Measurements from ENCODE around the gene SMYD5. TPM values are rescaled to one million over a fixed set of nuclear protein-coding genes. Genes with fewer than 3 reads are reported as not detected.

The SMYD5 gene
- polyA plus RNA-seq, 4 donors: 28.9 to 36.4 (median 33.6) TPM

DNA sequence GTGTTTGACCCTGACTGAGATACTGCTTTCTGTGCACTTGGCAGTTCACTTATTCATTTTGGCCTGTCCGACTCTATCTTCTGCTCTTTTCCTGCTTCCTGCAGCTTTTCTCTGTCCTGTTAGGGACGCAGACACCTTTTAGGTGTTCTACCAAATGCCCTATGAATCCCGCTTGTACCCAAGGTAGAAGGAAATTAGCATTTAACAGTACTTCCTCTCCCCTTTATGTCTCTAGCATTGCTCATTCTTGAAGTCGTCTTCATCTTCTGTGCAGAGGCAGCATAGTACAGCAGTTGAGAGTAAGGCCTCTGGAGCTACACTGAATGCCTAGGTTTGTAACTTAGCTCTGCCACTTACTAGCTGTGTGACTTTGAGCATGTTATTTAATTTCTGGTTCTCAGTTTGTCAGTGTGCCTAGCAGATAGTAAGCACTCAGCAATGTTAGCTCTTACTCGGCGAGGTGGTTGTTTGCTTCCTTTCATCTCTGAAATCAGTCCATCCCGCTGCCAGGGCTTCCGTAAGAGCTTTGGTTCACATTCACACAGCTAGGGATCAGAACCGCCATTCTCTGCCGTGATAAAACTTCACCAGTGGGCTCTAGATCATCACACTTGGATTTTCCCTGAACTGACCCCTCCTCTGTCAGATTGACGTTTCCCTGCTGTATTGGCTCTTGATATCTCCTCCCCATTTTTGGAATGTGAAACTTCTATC is 21.4 kb downstream of the SMYD5 start:
- no peak for DNase-seq (ENCODE audit: low read depth in 4 of 4, low spot score in 3 of 4)

DNA sequence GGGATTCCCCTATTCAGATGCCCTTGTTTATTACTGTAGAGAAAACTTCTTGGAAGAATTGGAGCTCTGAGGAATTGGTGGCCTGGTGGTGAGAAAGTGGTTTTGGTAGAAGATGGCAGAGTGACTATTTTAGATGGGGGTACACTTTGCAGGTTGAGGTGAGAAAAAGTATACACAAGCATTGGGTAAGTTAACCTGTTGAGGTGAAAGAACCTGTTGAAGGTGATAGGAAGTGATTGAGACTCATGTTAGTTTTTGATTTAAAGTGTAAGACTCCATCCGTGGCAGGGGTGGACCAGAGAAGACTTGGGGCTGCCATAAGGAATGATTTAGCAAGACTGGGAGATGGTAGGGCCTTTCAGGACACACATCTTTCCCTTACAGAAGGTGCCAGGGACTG is 23.1 kb downstream of the SMYD5 start:
- DNase-seq (ENCODE audit: low read depth in 4 of 4, low spot score in 3 of 4): no peak

DNA sequence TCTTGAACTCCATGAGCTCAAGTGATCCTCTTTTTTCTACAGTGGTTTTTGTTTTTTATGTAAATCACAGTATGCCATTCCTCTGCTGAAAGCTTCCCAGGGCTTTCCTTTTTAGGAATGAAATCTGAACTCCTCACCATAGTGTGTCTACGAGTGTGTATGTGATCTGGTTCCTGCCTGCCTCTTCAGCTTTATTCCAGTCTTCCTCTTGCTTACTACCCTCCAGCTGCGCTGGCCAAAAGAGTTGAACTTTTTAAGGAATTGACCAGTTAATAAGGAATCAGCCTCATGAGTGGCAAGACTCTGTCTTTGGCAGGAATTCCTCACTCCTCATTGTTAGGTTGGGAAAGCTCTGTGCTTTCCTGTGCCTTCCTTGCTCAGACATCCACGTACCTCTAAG is 24.1 kb downstream of the SMYD5 start:
- no peak for DNase-seq (ENCODE audit: low read depth in 4 of 4, low spot score in 3 of 4)

DNA sequence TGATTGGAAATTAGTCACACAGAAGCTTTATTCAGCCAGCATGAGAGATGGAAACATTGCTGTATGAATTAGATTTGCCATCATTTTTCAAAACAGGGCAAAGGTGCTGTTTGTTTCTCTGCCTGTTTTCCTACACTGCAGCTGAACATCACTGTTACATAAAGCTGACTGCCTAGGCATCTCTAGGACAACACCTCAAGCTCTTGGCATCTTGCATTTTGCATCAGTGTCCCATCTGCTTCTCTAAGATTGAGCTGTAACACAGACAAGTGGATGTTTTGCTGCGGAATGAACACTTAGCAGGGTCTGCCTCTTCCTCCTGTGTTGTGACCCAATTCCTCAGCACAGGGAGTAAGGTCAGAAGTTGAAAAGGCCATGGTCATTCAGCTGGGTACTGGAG is 24.9 kb downstream of the SMYD5 start:
- no peak for DNase-seq (ENCODE audit: low read depth in 4 of 4, low spot score in 3 of 4)

DNA sequence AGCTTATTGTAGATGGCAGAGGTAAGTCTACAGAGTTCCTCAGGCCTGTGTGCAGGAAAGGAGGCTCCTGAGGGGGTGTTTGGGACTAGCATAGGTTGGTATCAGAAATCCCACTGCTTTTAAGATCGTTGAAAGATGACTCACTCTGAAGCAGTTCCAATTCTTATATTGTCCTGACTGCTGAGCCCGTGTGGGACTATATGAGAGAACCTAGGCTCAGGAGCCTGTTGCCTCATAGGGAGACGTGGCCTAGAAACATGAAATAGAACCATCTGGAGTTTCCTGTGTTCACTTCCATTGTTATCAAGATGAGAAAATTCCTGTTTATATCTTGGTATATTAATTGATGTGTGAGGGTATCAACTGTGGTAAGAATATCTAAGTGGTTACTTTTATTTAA is 25.7 kb downstream of the SMYD5 start:
- DNase-seq (ENCODE audit: low read depth in 4 of 4, low spot score in 3 of 4): no peak

DNA sequence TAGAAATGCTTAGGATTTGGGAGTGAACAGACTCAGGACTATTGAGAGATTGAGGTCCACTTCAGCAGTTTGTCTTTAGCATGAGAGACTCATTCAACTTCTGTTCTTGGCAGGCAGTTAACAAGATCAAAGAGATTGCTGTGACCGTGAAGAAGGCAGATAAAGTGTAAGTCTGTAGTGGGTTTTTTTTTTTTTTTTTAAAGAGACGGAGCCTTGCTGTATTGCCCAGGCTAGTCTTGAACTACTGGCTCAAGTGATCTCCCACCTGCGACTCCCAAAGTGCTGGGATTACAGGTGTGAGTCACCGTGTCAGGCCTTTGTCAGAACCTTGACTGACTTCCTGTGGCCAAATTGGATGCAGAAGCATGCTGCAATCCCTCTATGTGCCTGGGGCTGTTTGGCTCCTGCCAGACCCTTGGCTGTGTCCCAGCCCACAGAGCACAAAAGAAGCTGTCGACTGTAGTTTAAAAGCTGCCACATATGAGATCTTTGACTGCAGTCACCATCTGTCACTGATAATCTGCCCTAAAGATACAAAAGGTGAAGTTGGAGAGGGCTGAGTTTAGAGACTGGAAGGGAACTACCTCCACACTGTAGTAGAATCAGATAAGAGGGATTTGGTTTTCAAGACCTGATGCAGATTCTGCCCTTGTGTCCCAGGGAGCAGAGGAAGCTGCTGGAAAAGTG is 30.0 kb downstream of the SMYD5 start:
- DNase-seq (ENCODE audit: low read depth in 4 of 4, low spot score in 3 of 4): no peak

DNA sequence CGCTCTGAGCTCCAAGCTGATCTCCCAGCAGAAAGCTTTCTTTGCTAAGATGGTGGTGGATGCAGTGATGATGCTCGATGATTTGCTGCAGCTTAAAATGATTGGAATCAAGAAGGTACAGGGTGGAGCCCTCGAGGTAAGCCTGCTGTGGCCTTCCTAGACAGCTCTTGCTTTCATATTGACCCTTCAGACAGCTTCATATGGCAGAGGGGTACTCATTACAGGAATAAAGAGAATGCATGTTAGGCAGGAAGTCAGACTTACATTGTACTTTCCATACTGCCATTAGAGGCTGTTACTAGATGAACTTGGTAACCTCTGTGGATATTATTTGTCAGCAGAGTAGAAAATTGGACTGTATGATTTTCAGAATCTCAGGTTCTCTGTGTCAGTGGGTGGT is 30.5 kb downstream of the SMYD5 start:
- no peak for DNase-seq (ENCODE audit: low read depth in 4 of 4, low spot score in 3 of 4)

DNA sequence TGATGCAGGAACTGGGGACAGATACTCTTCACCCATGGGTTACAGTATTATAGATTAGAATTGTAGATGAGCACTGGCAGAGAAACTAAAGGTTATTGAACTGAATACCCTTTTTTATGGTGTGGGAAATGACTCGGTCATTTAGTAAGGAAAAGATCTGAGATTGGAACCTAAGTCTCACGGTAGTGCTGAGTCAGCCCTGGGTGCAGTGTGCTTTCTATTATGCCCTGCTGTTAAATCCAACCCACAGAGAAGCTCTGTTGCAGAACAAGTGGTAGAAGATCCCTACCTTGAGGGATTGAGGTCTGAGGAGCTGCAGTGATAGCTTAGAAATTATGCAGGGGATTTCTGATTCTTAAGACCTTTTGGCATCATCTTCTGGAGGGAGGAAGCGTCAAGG is 32.8 kb downstream of the SMYD5 start:
- DNase-seq (ENCODE audit: low read depth in 4 of 4, low spot score in 3 of 4): no peak

DNA sequence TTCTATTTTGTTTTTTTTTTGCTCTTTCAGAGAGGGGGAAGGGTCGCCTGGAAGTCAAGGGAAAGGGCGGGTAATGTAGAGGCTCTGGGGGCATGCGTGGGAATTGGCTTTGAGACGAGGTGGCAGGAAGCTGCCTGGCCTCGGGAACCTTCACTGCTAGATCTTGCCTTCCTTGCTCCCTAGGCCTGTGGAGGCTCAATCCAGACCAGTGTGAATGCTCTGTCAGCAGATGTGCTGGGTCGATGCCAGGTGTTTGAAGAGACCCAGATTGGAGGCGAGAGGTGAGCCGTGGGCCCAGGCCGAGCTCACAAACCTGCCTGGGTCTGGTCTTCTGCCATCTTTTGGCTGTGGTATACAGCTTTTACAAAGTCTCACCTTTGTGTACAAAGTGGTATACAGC is 35.6 kb downstream of the SMYD5 start:
- DNase-seq (ENCODE audit: low read depth in 4 of 4, low spot score in 3 of 4): no peak

DNA sequence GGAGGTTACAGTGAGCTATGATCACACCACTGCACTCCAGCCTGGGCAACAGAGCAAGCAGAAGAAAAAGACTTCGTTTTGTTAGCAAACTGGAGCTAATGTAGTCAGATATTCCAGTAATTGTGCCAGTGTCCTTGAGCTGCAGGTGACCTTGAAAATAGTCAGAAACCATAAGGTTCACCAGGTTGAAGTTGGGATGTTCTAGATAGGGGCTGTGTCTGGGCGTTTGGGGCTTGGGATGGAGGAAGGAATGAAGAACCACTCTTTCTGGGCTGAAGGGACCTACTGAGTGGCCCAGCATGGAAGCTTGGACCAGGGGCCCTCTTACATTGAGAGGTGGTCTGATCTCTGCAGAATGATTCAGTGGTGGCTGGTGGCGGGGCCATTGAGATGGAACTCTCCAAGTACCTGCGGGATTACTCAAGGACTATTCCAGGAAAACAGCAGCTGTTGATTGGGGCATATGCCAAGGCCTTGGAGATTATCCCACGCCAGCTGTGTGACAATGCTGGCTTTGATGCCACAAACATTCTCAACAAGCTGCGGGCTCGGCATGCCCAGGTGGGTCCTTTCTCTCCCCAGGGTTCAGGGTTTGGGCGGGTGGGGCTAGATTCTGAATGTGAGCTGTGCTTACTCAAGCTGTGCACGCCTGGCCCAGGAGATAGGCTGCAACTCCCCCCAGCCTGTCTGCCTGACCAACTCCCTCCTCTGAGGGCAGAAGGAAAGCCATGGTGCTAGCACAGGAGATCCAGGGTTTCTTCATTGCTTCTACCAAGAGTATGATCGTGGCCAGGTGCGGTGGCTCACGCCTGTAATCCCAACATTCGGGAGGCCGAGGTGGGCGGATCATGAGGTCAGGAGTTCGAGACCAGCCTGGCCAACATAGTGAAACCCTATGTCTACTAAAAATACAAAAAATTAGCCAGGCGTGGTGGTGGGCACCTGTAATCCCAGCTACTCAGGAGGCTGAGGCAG is 37.1 kb downstream of the SMYD5 start:
- no peak for DNase-seq (ENCODE audit: low read depth in 4 of 4, low spot score in 3 of 4)

DNA sequence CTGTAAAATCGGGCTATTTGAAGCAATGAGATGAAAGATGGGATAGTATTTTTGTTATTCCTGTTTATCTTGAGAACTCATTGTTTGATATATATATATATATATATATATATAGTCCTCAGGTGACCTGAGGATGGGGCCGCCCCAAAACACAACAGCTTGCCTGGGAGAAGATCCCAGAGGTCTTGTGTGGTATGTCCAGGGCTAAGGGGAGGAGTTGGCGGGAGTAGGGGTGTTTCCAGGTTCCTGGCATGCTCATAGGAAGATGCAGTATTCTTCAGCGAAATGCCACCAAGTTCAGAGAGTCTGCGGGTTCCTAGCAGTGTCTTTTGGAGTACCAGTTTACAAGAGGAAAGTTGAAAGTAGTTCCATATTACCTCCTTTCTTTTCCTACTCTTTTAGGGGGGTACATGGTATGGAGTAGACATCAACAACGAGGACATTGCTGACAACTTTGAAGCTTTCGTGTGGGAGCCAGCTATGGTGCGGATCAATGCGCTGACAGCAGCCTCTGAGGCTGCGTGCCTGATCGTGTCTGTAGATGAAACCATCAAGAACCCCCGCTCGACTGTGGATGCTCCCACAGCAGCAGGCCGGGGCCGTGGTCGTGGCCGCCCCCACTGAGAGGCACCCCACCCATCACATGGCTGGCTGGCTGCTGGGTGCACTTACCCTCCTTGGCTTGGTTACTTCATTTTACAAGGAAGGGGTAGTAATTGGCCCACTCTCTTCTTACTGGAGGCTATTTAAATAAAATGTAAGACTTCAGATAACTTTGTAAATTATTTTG is 38.4 kb downstream of the SMYD5 start:
- no peak for DNase-seq (ENCODE audit: low read depth in 4 of 4, low spot score in 3 of 4)

DNA sequence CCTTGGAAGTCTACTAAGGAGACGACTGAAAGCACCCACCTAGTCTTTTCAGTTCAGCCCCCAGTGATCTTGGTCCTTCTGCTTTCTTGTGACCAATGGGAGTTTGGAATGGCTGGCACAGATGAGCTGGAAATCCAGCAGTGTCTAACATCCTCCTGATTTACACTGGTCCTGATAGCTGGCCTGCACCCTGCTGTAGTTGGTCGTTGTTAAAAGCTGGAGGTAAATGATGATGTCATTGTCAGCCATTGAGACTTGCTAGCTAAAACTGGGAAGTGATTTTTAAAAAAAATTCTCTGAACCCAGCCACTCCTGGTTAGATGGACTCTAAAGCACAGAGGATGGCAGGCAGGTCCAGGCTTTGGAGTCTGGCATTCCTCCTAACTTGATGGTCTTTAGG is 39.4 kb downstream of the SMYD5 start:
- no peak for DNase-seq (ENCODE audit: low read depth in 4 of 4, low spot score in 3 of 4)

DNA sequence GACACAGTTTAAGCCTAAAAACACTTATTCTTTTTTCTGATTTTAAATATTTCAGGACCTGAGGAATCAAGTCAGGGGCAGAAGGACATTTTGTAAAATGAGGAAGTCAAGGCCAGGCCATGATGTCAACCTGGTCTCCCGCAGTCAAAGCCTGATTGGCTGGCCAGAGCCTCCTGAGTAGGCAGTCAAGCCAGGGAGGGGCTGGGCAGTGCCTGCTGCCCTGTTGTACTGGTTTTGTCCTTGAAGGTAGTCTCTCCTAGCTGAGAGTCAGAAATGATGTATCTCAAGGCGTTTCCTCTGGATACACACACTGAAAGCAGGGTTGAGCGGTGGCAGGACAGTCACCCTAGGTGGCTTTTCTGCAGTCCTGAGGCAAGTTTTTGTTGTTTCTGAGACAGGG is 39.9 kb downstream of the SMYD5 start:
- DNase-seq (ENCODE audit: low read depth in 4 of 4, low spot score in 3 of 4): no peak

DNA sequence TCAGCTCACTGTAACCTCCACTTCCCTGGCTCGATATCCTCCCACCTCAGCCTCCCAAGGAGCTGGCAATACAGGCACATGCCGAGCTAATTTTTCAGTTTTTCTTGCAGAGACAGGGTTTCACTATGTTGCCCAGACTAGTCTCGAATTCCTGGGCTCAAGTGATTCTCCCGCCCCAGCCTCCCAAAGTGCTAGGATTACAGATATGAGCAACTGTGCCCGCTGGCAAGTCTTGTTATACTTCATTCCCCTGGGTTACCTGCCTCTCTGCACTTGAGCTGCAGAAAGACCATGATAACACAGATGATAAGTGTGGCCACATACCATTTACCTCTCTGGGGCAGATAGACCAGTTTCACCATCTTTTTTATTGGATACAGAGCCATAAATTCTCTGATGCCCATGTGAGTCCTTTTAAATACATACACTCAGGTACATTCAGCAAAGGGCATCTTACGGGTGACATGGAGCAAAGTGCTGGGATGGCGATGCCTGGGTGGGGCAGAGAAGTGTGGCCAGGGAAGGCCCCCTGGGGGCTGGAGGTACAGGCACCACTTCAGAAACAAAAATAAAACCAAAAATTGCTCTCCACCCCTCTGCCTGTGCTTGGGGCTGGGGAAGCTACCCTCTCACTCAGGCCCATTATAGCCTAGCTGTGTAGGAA is 40.4 kb downstream of the SMYD5 start:
- no peak for DNase-seq (ENCODE audit: low read depth in 4 of 4, low spot score in 3 of 4)

DNA sequence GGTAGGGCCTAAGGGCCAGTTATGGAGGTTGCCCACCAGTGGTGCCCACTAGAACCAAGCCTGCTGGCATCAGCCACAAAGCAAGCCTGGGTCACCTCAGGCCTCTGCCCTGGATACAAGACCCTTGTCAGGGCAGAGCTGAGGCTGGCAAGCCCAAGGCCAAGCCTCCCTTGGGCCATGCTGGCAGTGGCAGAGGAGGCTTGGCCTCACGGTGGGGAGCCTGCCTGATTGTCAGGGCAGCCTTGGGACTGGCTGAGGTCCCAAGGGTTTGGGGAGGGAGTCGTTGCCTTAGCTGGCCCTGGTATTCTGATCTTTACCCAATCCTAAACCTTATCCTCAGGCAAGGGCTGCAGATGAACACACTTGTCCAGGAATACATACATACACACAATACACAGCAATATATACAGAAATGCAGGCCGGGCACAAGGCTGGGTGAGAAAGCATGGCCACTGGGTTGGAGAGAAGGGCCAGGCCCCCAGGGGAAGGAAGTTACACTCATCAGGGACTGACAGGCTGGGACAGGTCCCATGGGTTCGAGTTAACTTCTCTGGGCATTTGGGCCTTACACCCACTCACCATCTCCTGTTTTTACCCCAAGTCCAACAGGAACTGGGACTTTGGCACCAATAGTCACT is 41.1 kb downstream of the SMYD5 start:
- DNase-seq (ENCODE audit: low read depth in 4 of 4, low spot score in 3 of 4): no peak

DNA sequence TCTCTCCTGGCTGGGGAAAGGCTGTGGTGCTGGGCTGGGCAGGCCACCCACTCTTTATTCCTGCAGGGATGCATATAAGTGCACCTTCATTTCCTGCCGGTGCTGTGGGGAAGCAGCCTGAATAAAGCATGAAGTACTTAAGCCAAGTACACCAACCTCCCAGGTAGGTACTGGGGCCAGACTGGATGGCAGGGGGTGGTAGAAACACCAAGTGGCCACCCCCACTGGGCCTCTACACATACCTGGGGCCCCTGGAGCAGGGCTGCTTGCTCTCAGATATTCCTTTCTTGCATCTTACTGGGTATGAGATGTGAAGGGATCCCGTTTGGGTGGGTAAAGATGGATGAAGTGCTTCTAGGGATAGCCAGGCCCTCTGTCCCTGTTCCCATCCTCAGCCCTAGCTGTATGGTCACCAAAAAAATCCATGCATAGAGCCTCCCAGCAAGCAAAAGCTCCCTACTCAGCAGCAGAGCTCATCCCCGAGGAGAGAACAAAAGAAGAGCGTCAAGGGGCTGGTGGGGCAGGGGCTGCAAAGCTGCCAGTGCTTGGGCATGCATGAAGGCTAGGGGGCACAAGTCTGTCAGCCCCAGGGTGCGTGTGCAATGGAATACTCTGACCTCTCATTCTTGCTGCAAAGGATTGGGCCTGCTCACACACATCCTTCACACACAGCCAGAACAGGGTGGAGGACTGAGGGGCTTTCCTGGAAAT is 42.0 kb downstream of the SMYD5 start:
- no peak for DNase-seq (ENCODE audit: low read depth in 4 of 4, low spot score in 3 of 4)

DNA sequence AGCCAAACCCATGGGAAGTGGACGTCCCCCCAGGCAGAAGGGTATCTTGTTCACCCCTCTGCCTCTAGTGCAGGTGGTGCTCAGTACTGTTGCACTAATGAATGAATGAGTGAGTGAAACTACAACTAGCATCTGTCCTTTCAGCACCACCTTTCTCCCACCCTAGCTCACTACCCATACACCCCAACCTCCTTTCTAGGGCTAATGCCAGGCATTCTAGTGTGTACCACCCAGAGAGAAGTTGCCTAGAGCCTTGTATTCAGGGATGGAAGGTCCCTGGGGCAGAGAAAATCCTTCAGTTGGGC is 42.5 kb downstream of the SMYD5 start:
- DNase-seq (ENCODE audit: low read depth in 4 of 4, low spot score in 3 of 4): no peak

DNA sequence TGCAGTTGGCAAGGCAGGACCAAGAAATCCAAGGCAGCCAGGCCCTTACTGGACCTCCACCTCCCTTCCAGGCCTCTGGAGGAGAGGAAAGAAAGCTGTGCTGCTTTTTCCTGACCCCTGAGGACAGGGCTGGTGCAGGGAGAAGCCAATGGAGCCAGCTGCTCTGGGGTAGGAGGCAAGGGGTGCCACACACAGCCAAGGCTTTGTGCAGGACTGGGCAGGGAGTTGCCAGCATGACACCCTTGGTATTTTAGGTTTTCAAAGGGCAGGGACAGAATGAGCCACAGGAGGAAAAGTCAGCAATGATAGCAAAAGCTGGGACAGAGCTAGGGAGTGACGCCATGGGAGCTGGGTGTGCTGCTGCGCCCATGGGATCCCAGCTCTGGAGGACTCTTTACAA is 43.0 kb downstream of the SMYD5 start:
- DNase-seq (ENCODE audit: low read depth in 4 of 4, low spot score in 3 of 4): no peak

DNA sequence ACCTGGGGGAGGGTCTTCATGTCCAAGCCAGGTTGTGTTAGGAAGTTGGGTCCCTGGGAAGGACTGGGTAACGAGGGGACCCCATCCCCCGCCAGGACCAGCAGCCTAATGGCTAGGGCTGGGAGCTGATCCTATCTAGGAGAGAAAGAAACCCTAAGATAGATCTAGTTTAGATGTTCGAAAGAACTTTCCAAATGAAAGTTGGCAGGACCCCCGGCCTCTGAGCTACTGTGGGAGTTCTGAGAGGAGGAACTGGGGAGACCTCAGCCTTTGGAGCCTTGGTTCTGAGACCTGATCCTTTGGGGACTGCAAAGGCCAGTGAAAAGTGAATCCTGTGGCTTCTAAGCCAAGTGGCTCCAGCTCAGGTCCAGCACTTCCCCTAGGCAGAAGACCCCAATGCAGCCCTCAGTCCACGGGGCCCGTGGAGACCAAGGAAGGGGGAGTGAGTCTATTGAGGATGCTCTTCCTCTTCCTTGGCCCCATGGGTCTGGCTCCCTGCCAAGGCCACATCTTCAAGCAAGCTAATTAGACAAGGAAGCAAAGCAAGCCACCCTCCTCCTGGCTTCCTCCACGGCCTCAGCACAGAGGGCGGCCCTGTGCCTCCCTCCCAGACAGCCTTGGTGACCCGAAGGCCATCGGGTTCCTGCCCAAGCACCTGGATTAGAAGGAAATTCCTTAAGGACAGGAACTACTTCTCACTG is 43.5 kb downstream of the SMYD5 start:
- DNase-seq (ENCODE audit: low read depth in 4 of 4, low spot score in 3 of 4): no peak

Data from left renal pelvis (tissue), 4 donors.